Panc1 (cell line): Measurements from ENCODE around the gene NF1. TPM values are rescaled to one million over a fixed set of nuclear protein-coding genes. Genes with fewer than 3 reads are reported as not detected.

Source experiments
- ATAC-seq: fragments of 200-7000 bp; cut with Tn5 transposase; 2 replicates; pipeline ENCODE4 v1.9.1; 2020; ENCODE audit warnings: mild to moderate bottlenecking, moderate library complexity
- BruUV-seq: library from RNA; stranded (reverse); fragments of 400-500 nt; replicated peaks from 2 replicates; lab custom pipeline; 2021; lab: Mats Ljungman, UMichigan
- CTCF ChIA-PET: fragments of 300-600 bp; sonication (Branson Sonifier 250); formaldehyde crosslinking; loops from one replicate; lab custom pipeline; 2022; ENCODE audit warnings: antibody characterized with exemption; lab: Charles Lee
- POLR2A ChIA-PET: fragments of 300-600 bp; sonication (Branson Sonifier 250); formaldehyde crosslinking; loops from one replicate; lab custom pipeline; 2022; ENCODE audit warnings: antibody characterized with exemption; lab: Charles Lee
- DNase-seq: peaks from one replicate; pipeline ENCODE4 v3.0.0-alpha.2; 2010; ENCODE audit warnings: low read depth, low spot score
- H3K27ac ChIP-seq: 2 replicates; pipeline ENCODE4 v1.5.1; 2011; ENCODE audit warnings: mild to moderate bottlenecking, low read length, inconsistent platforms
- H3K27me3 ChIP-seq: fragments of 200-500 bp; sonication (Bioruptor generic); 2 replicates; pipeline ENCODE4 v1.6.0; 2014; ENCODE audit warnings: low read length, inconsistent platforms; ENCODE audit not compliant: control insufficient read depth, insufficient read depth
- H3K36me3 ChIP-seq: fragments of 200-500 bp; sonication (Bioruptor generic); 2 replicates; pipeline ENCODE4 v1.5.1; 2014; ENCODE audit warnings: inconsistent platforms, mild to moderate bottlenecking, low read length, moderate library complexity; ENCODE audit not compliant: control insufficient read depth, insufficient read depth
- H3K4me1 ChIP-seq: 2 replicates; pipeline ENCODE4 v1.5.1; 2011; ENCODE audit warnings: inconsistent platforms, mild to moderate bottlenecking, low read length, moderate library complexity; ENCODE audit not compliant: control insufficient read depth, insufficient read depth
- H3K4me3 ChIP-seq, 2 experiments: 2 replicates each; pipeline ENCODE4 v1.5.1; 2011 to 2012; ENCODE audit warnings: low read depth in 2 of 2, low read length in 2 of 2, mild to moderate bottlenecking in 2 of 2, inconsistent platforms in 1 of 2, moderate library complexity in 1 of 2
- H3K9me3 ChIP-seq: fragments of 200-500 bp; sonication (Bioruptor generic); 2 replicates; pipeline ENCODE4 v1.5.1; 2014; ENCODE audit warnings: low read depth, mild to moderate bottlenecking, inconsistent platforms, low read length, moderate library complexity; ENCODE audit not compliant: control insufficient read depth, insufficient read depth
- POLR2AphosphoS5 ChIP-seq: IDR thresholded peaks from 2 replicates; pipeline ENCODE4 v1.6.1; 2012; ENCODE audit warnings: mild to moderate bottlenecking, low read depth, low read length, moderate library complexity
- SIN3A ChIP-seq: IDR thresholded peaks from 2 replicates; pipeline ENCODE4 v1.6.1; 2012; ENCODE audit warnings: low read depth, mild to moderate bottlenecking, low read length, moderate library complexity, borderline replicate concordance; ENCODE audit not compliant: insufficient read depth
- TCF7L2 ChIP-seq: IDR thresholded peaks from 2 replicates; pipeline ENCODE4 v1.6.1; 2011; ENCODE audit warnings: mild to moderate bottlenecking, low read depth, low read length, inconsistent platforms
- in situ Hi-C: cut with HindIII; loops from 2 replicates; pipeline ENCODE4 v1.10.0; 2016; ENCODE audit warnings: low sequenced_read_pairs, low pct_unique_long_range_greater_than_20kb
- intact Hi-C: fragments of 100-400 bp; cut with micrococcal nuclease; formaldehyde crosslinking; loops from one replicate; pipeline ENCODE4 v1.10.0; 2022; ENCODE audit not compliant: unreplicated experiment
- total RNA-seq: library from RNA; stranded (reverse); gene quantifications from one replicate; pipeline ENCODE4 v1.2.1, GENCODE V29; 2021; ENCODE audit not compliant: unreplicated experiment
- TF ChIP-seq, protein P1 (sequence below), 2 experiments: IDR thresholded peaks; 2 replicates each; pipeline ENCODE4 v1.6.1; 2011 to 2012; ENCODE audit warnings: low read depth in 2 of 2, control low read depth in 1 of 2, low read length in 1 of 2, mild to moderate bottlenecking in 1 of 2, moderate library complexity in 1 of 2; ENCODE audit not compliant: insufficient read depth in 1 of 2
- TF ChIP-seq, protein P2 (sequence below): fragments of 450-650 bp; IDR thresholded peaks from 2 replicates; pipeline ENCODE4 v1.5.1; 2017; ENCODE audit warnings: mild to moderate bottlenecking

Gene NF1
- total RNA-seq, 1 experiment from 2014 or later, result 82.5 TPM

DNA sequence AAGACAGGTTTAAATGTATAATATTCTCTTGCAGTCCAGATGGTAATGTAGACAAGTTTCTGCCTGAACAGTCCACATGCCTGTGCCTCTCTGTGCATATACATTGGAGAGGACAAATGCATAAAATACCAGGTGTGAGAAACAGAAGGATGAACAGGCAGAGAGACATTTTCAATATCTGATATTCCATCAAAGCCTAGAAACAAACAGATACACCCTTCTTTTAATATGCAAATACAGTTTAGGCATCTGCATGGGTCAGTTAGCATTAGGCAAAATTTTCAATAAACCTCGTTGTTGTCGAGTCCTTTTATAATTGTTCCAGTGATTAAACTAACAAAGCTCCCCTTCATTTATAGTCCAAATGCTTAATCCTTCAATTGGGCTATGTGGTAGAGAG is 201.4 kb downstream of the NF1 start:
- no peak overlapping the region for H3K27ac ChIP-seq
- TF ChIP-seq, protein P1, sequence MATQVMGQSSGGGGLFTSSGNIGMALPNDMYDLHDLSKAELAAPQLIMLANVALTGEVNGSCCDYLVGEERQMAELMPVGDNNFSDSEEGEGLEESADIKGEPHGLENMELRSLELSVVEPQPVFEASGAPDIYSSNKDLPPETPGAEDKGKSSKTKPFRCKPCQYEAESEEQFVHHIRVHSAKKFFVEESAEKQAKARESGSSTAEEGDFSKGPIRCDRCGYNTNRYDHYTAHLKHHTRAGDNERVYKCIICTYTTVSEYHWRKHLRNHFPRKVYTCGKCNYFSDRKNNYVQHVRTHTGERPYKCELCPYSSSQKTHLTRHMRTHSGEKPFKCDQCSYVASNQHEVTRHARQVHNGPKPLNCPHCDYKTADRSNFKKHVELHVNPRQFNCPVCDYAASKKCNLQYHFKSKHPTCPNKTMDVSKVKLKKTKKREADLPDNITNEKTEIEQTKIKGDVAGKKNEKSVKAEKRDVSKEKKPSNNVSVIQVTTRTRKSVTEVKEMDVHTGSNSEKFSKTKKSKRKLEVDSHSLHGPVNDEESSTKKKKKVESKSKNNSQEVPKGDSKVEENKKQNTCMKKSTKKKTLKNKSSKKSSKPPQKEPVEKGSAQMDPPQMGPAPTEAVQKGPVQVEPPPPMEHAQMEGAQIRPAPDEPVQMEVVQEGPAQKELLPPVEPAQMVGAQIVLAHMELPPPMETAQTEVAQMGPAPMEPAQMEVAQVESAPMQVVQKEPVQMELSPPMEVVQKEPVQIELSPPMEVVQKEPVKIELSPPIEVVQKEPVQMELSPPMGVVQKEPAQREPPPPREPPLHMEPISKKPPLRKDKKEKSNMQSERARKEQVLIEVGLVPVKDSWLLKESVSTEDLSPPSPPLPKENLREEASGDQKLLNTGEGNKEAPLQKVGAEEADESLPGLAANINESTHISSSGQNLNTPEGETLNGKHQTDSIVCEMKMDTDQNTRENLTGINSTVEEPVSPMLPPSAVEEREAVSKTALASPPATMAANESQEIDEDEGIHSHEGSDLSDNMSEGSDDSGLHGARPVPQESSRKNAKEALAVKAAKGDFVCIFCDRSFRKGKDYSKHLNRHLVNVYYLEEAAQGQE (IDR thresholded peaks at IDR 0.05; ENCODE audit: insufficient read depth in 1 of 2, low read depth in 2 of 2, low read length in 1 of 2), result no peak
- TF ChIP-seq POLR2AphosphoS5, result no peak
- no peak for TF ChIP-seq TCF7L2
- TF ChIP-seq SIN3A, result no peak
- TF ChIP-seq, protein P2, sequence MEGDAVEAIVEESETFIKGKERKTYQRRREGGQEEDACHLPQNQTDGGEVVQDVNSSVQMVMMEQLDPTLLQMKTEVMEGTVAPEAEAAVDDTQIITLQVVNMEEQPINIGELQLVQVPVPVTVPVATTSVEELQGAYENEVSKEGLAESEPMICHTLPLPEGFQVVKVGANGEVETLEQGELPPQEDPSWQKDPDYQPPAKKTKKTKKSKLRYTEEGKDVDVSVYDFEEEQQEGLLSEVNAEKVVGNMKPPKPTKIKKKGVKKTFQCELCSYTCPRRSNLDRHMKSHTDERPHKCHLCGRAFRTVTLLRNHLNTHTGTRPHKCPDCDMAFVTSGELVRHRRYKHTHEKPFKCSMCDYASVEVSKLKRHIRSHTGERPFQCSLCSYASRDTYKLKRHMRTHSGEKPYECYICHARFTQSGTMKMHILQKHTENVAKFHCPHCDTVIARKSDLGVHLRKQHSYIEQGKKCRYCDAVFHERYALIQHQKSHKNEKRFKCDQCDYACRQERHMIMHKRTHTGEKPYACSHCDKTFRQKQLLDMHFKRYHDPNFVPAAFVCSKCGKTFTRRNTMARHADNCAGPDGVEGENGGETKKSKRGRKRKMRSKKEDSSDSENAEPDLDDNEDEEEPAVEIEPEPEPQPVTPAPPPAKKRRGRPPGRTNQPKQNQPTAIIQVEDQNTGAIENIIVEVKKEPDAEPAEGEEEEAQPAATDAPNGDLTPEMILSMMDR, result no peak
- DNase-seq, result no peak
- no peaks in the 10 kb centered on the region; the same call in 1 of the 2 replicates for H3K36me3 ChIP-seq
- H3K27me3 ChIP-seq, result no peaks in the 10 kb centered on the region
- no peaks in the 10 kb centered on the region for H3K4me1 ChIP-seq
- BruUV-seq, result no TSS peak
- POLR2A ChIA-PET, result no interaction called here
- intact Hi-C loops (no loop called here), in situ Hi-C loops (no loop called here)
- no peaks in the 10 kb centered on the region for H3K9me3 ChIP-seq
- no peak overlapping the region for H3K4me3 ChIP-seq
- ATAC-seq, result no peak
- CTCF ChIA-PET, result no interaction called here

DNA sequence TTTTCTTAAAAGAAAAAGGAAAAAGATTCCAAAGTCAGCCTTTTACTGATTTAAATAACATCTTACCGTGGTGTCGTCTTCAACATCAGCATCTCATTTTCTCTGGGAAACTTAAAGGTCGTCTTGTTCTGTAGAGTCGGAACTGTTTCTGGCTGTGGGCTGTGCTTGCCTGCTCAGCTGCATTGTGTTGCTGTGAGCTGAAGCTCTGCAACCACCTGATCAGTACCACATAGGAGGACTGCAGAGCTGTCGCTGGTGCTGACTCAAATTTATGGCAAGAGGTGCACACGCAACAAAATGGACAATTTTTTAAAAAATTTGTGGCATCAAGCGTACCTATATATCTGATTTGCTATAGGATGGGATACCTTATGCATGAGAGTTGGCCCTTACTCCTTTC is 202.3 kb downstream of the NF1 start, which contains the start of gene OMG:
TSS of gene OMG (minus strand) at position 150 of the 400 bp plus-strand sequence. CDS start 908 bp downstream, outside the sequence.
- intact Hi-C loops, result no loop called here

More for the DNA sequence above, 202.3 kb downstream of the NF1 start, which contains the start of gene OMG:
- Histone ChIP-seq H3K27ac (no peak within 1 kb of the TSS), H3K27me3 (no peaks in the 10 kb centered on the region), H3K4me3 (no peak within 1 kb of the TSS), H3K36me3 (no peaks in the 10 kb centered on the region), H3K9me3 (no peaks in the 10 kb centered on the region), H3K4me1 (no peaks in the 10 kb centered on the region)
- ATAC-seq, result no peak
- CTCF ChIA-PET, result no interaction called here
- TF ChIP-seq SIN3A (no peak), TCF7L2 (no peak), POLR2AphosphoS5 (no peak)
- TF ChIP-seq, protein P1 (IDR thresholded peaks at IDR 0.05; ENCODE audit: insufficient read depth in 1 of 2, low read depth in 2 of 2, low read length in 1 of 2), result no peak
- TF ChIP-seq, protein P2, result no peak
- DNase-seq, result no peak
- in situ Hi-C loops, result no loop called here
- BruUV-seq, result no TSS peak
- POLR2A ChIA-PET, result no interaction called here
